ENCODE measurements around the gene NCOR2. TPM values are rescaled to one million over a fixed set of nuclear protein-coding genes. Genes with fewer than 3 reads are reported as not detected.
A peak's percentile ranks its signal among the peaks of the same experiment; 100 is the strongest.

NCOR2 gene
- total and polyA plus RNA-seq, 2 donors (not counting 3 experiments of a cell fraction or from before 2014, with no cell fraction given), result 26.5 to 241 TPM

DNA sequence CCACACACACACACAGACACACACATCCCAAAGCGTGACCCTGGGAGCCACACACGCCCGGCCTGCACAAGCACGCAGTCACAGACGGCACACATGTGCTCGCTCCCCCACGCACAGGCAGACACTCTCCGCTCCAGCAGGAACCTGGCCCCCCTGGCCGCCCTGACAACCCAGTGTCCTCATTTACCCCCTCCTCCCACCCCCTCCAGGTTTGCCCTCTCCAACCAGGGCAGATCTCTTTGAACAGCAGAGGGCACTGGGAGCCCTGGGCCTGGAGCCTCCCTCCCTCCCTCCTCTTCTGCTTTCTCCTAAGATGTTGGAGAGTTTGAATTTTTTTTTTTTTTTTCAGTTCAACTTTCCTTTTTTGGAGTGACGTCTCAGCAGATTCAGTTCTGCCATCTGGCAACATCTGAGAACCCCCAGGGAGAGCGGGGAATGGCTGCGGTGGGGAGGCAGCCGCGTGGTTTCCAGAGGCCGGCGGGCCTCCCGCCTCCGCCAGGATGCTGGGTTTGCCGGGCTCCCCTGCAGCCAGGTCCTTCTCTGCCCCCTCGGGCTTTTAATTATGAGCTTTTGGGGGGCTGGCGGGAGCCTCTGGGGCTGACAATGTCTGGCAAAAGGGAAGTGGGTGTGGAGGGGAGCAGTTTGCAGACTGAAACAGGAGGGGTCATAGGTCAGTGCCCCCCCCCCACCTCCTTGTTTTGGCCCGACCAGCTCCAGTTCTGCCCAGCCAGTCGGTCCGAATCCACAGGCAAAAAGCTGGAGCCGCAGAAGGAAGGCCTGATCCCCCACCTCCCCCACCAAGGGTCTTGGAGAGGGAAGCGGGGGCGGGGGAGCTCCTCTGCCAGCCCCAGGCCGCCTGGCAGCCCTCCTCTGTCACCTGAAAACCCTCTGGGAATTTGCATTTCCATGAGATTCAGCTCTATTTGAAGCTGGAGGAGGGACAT is 1.3 kb upstream of the NCOR2 start:
- H3K4me3 ChIP-seq (replicated peaks in 1 of 3; ENCODE audit: insufficient read depth in 1 of 3, low read depth in 1 of 3, low read length in 3 of 3), result no peak overlapping the region
- POLR2A ChIA-PET, result no interaction called here
- intact Hi-C loops (cut with micrococcal nuclease), result loop anchor here (1.0 to 5.0 kb wide), 6 partner anchors 87 to 359 kb away; no protein-coding TSS in a partner anchor
- H3K9ac ChIP-seq (replicated peaks; ENCODE audit: extremely low read depth, insufficient read depth, low read length), result no peak overlapping the region
- peaks cover 32% of the 10 kb centered on the region for H3K79me2 ChIP-seq (ENCODE audit: control insufficient read depth, insufficient read depth, low read length)
- dilution Hi-C loops (cut with MboI; ENCODE audit: extremely low pct_ligation_motif_present, low sequenced_read_pairs), result loop anchor here (25.0 kb wide), 1 partner anchor 119 kb away; no protein-coding TSS in a partner anchor
- H3K9me3 ChIP-seq (replicated peaks; ENCODE audit: control insufficient read depth, insufficient read depth, low read length), result no peaks in the 10 kb centered on the region
- BruUV-seq (replicated peaks), result no TSS peak
- TF ChIP-seq, protein P1, sequence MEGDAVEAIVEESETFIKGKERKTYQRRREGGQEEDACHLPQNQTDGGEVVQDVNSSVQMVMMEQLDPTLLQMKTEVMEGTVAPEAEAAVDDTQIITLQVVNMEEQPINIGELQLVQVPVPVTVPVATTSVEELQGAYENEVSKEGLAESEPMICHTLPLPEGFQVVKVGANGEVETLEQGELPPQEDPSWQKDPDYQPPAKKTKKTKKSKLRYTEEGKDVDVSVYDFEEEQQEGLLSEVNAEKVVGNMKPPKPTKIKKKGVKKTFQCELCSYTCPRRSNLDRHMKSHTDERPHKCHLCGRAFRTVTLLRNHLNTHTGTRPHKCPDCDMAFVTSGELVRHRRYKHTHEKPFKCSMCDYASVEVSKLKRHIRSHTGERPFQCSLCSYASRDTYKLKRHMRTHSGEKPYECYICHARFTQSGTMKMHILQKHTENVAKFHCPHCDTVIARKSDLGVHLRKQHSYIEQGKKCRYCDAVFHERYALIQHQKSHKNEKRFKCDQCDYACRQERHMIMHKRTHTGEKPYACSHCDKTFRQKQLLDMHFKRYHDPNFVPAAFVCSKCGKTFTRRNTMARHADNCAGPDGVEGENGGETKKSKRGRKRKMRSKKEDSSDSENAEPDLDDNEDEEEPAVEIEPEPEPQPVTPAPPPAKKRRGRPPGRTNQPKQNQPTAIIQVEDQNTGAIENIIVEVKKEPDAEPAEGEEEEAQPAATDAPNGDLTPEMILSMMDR (IDR thresholded peaks at IDR 0.05; ENCODE audit: extremely low read depth in 1 of 2, insufficient read depth in 1 of 2, low read depth in 1 of 2, low read length in 2 of 2), result peak in 1 of 2 donors; percentile 31
- no peak for TF ChIP-seq EZH2 (IDR thresholded peaks at IDR 0.05; ENCODE audit: borderline replicate concordance, low read depth, low read length, severe bottlenecking)
- no peak overlapping the region for H3K4me2 ChIP-seq (ENCODE audit: insufficient read depth, low read length)
- H3K36me3 ChIP-seq (ENCODE audit: control insufficient read depth in 2 of 2, extremely low read depth in 1 of 2, insufficient read depth in 2 of 2, low read length in 2 of 2), result no peaks in the 10 kb centered on the region
- peaks cover 10% of the 10 kb centered on the region for H3K4me1 ChIP-seq (ENCODE audit: control insufficient read depth, extremely low read depth, insufficient read depth, low read length)
- DNase-seq (ENCODE audit: low read depth, low spot score) (no peak), FAIRE-seq (no peak)
- CTCF ChIA-PET, result interaction anchor here (0.7 to 2.4 kb wide), 13 partner anchors 12 to 203 kb away, joined by 3 to 8 read pairs (median 3); no protein-coding TSS in a partner anchor
- H3K27me3 ChIP-seq (ENCODE audit: control insufficient read depth in 2 of 2, insufficient read depth in 2 of 2, low read length in 2 of 2), result no peaks in the 10 kb centered on the region
- H3K27ac ChIP-seq (ENCODE audit: insufficient read depth, low read depth, low read length), result no peak overlapping the region
- no peaks in the 10 kb centered on the region for H4K20me1 ChIP-seq (replicated peaks; ENCODE audit: control insufficient read depth, extremely low read depth, insufficient read depth, low read length)
- H3K9me1 ChIP-seq (replicated peaks; ENCODE audit: control insufficient read depth, extremely low read depth, insufficient read depth, low read length), result no peaks in the 10 kb centered on the region
- H2AFZ ChIP-seq (ENCODE audit: low read depth, low read length), result no peak overlapping the region
